Measurements from ENCODE around the gene AGAP1. TPM values are rescaled to one million over a fixed set of nuclear protein-coding genes. Genes with fewer than 3 reads are reported as not detected.

Gene AGAP1
- total RNA-seq, 4 donors from 2014 or later: 23.4 to 46.5 (median 29.3) TPM

DNA sequence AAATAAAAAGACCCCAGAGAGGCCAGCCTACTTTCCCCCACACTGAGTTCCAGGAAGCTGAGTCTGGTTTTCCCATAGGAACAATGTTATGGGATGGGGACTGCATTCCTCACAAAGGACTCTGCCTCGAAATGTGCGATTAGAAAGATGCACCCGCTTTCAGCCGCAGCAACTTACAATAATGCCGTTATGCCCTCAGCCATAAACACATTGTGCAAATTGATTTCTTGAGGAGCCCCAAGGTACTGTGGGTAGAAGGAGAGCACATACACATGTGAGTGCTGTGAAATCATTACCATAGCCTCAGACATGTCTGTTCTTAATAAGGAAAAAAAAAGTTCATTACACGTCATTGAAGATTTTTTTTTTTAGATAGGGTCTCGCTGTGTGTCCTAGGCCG lies 64.7 kb downstream of the AGAP1 start:
- peaks cover 12 to 14% of the 10 kb centered on the region in 2 donors for H3K4me1 ChIP-seq
- no peak for DNase-seq
- no peak for TF ChIP-seq POLR2A (IDR thresholded peaks at IDR 0.05)
- TF ChIP-seq, protein P1, sequence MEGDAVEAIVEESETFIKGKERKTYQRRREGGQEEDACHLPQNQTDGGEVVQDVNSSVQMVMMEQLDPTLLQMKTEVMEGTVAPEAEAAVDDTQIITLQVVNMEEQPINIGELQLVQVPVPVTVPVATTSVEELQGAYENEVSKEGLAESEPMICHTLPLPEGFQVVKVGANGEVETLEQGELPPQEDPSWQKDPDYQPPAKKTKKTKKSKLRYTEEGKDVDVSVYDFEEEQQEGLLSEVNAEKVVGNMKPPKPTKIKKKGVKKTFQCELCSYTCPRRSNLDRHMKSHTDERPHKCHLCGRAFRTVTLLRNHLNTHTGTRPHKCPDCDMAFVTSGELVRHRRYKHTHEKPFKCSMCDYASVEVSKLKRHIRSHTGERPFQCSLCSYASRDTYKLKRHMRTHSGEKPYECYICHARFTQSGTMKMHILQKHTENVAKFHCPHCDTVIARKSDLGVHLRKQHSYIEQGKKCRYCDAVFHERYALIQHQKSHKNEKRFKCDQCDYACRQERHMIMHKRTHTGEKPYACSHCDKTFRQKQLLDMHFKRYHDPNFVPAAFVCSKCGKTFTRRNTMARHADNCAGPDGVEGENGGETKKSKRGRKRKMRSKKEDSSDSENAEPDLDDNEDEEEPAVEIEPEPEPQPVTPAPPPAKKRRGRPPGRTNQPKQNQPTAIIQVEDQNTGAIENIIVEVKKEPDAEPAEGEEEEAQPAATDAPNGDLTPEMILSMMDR (IDR thresholded peaks at IDR 0.05): no peak
- intact Hi-C loops (cut with DNase I): no loop called here
- no peaks in the 10 kb centered on the region for H3K36me3 ChIP-seq
- WGBS, 2 donors: 95 to 97% methylated on average over 8 of the region's 8 CpGs
- H3K9me3 ChIP-seq: no peaks in the 10 kb centered on the region
- no peak overlapping the region for H3K4me3 ChIP-seq (replicated peaks in 1 of 3)
- no peaks in the 10 kb centered on the region for H3K27me3 ChIP-seq
- H3K27ac ChIP-seq: no peak overlapping the region

DNA sequence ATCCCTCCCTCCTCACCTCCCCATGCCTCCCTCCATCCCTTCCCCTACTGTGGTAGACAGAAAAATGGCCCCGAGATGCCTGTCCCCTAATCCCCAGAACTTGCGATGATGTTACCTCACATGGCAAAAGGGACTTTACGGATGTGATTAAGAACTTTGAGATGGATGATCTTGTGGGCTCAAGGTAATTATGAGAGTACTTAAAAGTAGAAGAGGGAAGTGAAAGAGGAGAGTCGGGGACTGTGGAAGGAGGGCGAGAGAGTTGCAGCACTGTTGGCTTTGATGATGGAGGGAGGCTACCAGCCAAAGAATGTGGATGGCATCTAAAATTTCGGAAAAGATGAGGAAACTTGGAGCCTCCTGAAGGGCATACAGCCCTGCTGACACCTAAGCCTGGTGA lies 66.5 kb downstream of the AGAP1 start:
- Histone ChIP-seq H3K27me3 (no peaks in the 10 kb centered on the region), H3K27ac (no peak overlapping the region), H3K4me3 (replicated peaks in 1 of 3) (no peak overlapping the region), H3K9me3 (no peaks in the 10 kb centered on the region), H3K4me1 (peaks cover 9% of the 10 kb centered on the region in 2 donors), H3K36me3 (no peaks in the 10 kb centered on the region)
- TF ChIP-seq, protein P1 (IDR thresholded peaks at IDR 0.05): no peak
- no peak for TF ChIP-seq POLR2A (IDR thresholded peaks at IDR 0.05)
- DNase-seq: no peak
- intact Hi-C loops (cut with DNase I): no loop called here
- WGBS, 2 donors: 91 to 94% methylated on average over 6 of the region's 6 CpGs

DNA sequence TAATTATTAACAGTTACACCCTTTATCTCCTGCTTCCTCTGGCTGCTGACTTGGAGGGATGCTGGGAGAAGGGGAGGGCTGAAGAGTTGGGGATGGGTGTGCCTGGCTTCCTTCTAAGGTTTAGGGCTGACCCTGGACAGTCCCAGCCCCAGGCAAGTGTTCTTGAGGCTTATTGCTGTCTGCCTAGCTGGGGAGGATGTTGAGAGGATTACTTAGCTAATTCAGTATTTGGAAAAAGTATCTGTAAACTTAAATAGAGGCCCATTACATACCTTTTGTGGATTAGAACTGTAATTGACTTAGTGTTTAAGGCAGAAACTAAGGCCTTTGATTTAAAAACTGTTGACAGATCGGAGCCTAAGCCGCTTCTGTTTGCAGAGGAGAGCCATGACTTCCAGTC lies 67.6 kb downstream of the AGAP1 start:
- 97% methylated on average over 2 of the region's 2 CpGs for WGBS, 2 donors
- Histone ChIP-seq H3K36me3 (no peaks in the 10 kb centered on the region), H3K4me1 (peaks cover 5 to 9% of the 10 kb centered on the region in 2 donors), H3K4me3 (replicated peaks in 1 of 3) (no peak overlapping the region), H3K27ac (no peak overlapping the region), H3K9me3 (no peaks in the 10 kb centered on the region), H3K27me3 (no peaks in the 10 kb centered on the region)
- no peak for DNase-seq
- TF ChIP-seq, protein P1 (IDR thresholded peaks at IDR 0.05): no peak
- TF ChIP-seq POLR2A (IDR thresholded peaks at IDR 0.05): no peak
- intact Hi-C loops (cut with DNase I): no loop called here

DNA sequence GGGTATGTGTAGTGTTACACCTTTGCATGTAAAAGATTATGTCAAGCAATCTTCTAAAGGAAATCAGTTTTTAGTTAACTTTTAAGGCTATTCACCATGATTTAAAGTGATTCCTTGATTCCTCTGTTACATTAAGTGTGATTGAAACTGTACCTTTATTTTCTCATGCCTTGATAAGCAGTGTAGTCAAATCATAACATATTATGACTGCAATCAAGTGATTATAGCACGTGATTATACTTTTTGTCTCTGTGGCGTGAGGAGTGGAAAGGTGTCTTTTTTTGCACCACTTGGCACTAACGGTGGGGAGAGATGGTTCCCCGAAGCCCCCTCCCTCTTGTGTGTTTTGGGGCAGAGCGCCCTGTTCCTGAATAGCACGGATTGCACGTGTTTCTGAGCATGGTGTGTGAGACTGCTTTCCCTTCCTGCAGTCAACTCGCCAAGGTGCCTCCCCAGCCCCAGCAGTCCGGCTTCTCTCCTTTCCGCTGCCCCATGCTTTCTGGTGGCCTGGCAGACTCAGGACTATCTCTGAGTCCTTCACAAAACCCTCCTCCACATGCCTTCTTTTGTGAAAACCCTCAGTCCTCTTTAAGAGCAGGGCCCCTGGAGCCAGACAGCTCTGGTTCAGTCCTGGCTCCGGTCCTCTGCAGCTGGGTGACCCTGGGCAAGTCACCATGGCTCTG lies 68.4 kb downstream of the AGAP1 start:
- intact Hi-C loops (cut with DNase I): no loop called here
- no peaks in the 10 kb centered on the region for H3K27me3 ChIP-seq
- H3K27ac ChIP-seq: no peak overlapping the region
- no peaks in the 10 kb centered on the region for H3K9me3 ChIP-seq
- DNase-seq: no peak
- TF ChIP-seq POLR2A (IDR thresholded peaks at IDR 0.05): no peak
- TF ChIP-seq, protein P1 (IDR thresholded peaks at IDR 0.05): no peak
- 72 to 85% methylated on average over 11 of the region's 11 CpGs for WGBS, 2 donors
- H3K36me3 ChIP-seq: no peaks in the 10 kb centered on the region
- H3K4me1 ChIP-seq: peaks cover 5 to 9% of the 10 kb centered on the region in 2 donors
- no peak overlapping the region for H3K4me3 ChIP-seq (replicated peaks in 1 of 3)

DNA sequence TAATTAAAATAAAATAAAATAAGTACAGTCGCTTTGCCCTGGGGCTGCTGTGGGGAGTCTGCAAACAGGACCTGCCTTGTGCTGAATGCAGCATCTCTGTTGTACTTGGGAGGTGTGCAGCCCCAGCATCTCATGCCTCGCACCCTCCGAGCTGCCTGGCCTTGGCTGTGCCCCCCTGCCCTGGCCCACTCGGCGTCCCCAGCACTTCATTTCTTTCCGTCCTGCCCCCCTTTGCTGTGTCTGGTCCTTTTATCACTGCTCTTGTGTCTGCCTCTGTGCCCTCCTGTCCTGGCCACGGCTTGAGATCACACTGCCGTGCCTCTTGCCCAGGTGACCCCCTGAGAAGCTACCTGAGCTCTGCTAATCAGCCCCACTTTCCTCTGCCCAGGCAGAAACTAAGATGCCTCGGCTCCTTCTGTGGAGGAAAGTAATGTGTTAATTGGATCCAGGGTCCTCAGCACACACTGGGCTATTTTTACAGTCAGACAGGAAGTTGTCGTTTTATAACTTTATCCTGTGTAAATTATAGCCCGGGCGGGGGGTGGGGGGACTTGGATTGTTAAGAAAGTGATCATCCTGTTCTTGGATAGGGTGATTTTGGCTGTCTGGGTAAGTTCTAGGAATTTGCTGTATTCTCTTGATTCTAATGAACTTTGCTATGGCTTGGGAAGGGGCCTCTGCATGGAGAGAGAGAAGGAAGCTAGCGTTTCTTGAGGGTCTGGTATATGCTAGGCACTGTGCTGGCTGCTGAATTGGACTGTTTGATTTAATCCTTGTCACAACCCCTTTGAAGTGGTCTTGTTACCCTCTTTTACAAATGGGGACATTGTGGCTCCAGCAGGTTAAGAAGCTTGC lies 69.4 kb downstream of the AGAP1 start:
- 66 to 67% methylated on average over 13 of the region's 13 CpGs for WGBS, 2 donors
- Histone ChIP-seq H3K27me3 (no peaks in the 10 kb centered on the region), H3K4me1 (peaks cover 5 to 9% of the 10 kb centered on the region in 2 donors), H3K4me3 (replicated peaks in 1 of 3) (no peak overlapping the region), H3K36me3 (no peaks in the 10 kb centered on the region), H3K27ac (no peak overlapping the region), H3K9me3 (no peaks in the 10 kb centered on the region)
- no peak for TF ChIP-seq POLR2A (IDR thresholded peaks at IDR 0.05)
- TF ChIP-seq, protein P1 (IDR thresholded peaks at IDR 0.05): no peak
- no peak for DNase-seq
- intact Hi-C loops (cut with DNase I): no loop called here

All from thyroid gland (tissue), 4 donors.